Hypothalamus (tissue), 51 donors: ENCODE data around the gene MUC3A.

Source experiments
- DNase-seq, 51 donors: peaks; one replicate each; lab custom pipeline; 2025; lab: John Stamatoyannopoulos, UW

Gene MUC3A

DNA sequence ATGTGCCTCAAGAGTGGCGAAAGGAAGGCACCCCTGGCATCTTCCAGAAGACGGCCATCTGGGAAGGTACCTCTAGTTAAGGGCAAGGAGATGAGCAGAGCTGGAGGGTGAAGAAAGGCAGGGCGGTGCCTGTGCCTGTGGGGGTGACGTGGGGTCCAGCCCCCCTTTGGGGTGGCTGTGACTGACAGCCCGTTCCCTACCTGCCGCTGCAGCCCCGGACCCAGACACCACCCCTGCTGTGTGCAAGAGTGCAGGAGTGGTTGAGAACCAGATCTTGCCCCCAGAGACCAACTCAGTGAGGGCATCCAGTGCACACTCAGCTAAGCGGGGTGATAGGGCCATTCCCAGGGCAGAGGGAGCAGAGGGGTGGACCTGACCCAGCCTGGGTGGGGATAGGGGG is 66.3 kb downstream of the MUC3A start:
- DNase-seq: no peak

DNA sequence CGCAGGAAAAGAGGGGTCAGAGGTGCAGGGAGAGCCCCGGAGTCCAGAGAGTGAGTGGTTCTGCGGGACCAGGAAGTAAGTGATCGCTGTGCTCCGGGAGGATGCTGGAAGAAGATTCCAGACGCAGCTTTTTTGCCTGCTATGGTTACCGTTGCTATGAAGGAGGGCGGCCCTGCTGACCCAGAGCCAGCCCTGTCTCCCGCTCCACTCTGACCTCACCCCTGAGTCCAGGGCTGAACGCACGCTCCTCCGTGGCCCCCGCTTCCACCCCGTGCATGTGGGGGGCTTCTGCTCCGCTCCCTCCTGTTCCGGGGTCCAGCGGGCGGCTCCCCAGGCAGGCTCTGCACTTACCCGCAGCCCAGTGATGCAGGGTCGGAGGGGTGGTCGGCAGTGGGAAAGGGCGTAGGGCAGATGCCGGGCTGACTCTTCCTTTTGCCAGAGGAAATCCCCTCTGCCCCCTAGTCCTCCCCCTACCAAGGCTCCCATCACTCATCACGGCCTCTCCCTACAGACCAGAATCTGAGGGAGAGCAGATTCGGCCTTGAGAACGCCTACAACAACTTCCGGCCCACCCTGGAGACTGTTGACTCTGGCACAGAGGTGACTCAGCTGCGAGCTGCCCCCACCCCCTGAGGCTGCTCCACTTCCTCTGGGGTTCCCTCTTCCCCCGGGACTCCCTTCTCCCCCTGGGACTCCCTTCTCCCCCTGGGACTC is 67.9 kb downstream of the MUC3A start:
- peak in 19 of 51 donors; percentile 1 to 65 (median 9) for DNase-seq
